Measurements from ENCODE around the gene CRTC1.

CRTC1 gene

DNA sequence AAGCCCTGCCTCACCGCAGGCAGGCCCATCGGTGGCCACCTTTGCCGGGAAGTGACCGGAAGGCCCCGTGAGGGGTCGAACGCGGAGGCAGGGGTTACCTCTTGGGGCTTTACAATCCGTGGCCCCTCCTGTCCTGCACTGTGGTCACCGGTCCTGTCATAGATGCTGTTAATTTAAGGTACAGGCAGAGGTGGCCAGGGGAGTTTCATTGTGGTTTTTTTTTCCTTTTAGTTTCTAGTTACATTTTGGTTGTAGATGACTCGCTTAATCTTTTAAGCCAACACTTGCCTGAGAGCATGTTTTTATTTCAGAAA is 94.6 kb downstream of the CRTC1 start:
- DNase-seq (ENCODE audit: extremely low spot score, insufficient read length, low read depth) (no peak), FAIRE-seq (no peak)

DNA sequence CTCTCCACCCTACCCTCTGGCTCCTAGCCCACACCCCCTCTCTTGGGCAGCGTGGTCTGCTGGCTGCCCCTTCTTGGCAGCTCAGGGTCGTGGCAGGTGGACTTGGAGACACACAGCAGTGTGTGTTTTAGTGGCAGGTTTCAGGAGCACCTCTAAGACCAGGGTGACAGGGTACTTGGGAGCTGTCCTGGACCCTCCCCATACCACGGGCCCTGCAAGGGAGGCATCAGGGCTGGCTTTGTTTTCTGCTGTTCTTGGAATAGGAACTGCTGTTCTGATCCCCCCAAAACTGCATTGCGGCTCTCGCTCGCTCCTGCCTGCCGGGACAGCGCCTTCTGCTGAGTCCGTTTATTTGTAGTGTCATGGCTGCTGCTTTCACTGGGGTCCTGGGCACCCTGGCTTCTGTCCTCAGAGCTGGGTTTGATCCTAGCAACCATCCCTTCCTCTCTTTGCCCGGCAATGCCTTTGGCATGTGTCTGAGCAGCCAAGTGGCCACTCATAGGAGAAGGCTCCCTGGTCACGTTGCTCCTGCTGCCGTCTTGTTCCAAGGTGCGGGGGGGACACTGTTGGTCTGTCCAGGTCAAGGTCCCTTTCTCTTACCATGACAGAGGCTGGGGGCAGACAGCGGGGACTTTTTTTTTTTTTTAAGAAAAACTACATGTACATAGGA is 95.5 kb downstream of the CRTC1 start:
- DNase-seq (ENCODE audit: extremely low spot score, insufficient read length, low read depth) (no peak), FAIRE-seq (no peak)

DNA sequence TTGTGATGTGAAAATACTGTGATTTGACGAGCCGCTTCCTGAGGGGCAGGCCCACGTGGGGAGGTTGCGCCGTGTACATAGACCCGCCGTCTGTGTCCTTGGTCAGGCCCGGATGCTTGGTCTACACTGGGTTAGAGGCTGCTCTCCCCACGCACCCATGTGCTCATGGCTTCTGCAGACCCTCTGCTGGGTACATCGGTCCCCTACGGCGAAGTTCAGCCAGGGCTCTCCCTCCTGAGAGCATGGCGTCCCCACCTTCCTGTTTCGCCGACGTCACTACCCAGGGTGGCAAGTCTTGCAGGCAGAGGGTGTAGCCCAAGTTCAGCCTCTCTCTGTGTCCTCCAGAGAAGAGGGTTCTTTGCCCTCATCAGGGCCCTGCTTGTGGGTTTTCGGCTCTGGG is 96.6 kb downstream of the CRTC1 start:
- FAIRE-seq = no peak
- no peak for DNase-seq (ENCODE audit: extremely low spot score, insufficient read length, low read depth)

DNA sequence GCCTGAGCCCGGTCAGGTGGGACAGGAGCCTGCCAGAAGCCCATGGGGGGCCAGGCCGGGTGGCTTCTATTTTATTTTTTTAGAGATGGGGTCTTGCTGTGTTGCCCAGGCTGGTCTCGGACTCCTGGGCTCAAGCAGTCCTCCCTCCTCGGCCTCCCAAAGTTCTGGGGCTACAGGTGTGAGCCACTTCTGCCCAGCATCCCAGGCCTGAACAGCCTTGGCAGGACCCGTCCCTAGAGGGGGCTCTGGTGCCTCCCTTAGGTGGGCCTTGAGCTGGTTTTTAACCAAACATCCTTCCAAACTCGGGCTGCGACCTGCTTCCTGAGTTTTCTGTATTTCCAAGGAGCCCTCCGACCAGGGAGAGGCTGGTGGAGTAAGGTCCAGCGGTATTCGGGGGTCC is 97.2 kb downstream of the CRTC1 start:
- DNase-seq (ENCODE audit: extremely low spot score, insufficient read length, low read depth) = no peak
- no peak for FAIRE-seq

DNA sequence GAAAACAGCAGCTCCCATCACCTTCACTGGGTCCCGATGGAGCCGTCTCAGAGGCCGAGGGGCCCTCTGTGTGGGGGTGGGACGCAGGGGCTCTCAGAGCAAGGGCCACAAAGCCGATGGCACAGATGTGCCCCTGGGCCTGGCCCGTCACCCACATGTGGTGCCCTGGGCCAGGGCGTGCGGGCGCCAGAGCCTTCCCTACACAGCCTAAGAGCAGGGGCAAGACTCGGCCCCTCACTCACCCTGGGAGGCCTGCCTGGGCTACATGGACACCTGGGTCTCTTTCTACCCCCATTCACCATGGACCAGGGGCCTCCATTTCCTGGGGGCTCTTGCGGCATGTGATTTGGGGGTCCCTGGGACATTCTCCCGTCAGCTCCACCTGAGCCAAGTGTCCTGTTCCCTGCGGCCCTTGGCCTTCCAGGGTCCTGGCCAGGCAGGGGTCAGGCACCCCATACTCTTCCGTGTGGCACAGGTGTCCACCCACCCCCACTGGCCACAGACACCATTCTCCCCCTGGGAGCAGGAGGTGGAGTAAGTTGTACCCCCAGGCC is 97.6 kb downstream of the CRTC1 start:
- FAIRE-seq (no peak), DNase-seq (ENCODE audit: extremely low spot score, insufficient read length, low read depth) (no peak)

- no peak for FAIRE-seq
These were observed 98.5 kb downstream of the CRTC1 start for GRCh38 chr19:18781885-18782527.

GRCh38 chr19:18782559-18783225 is 99.2 kb downstream of the CRTC1 start:
- DNase-seq (ENCODE audit: extremely low spot score, insufficient read length, low read depth) = no peak
- FAIRE-seq = no peak

More at GRCh38 chr19:18781885-18782527, 98.5 kb downstream of the CRTC1 start:
- DNase-seq (ENCODE audit: extremely low spot score, insufficient read length, low read depth) = no peak

GRCh38 chr19:18783958-18784785 is 100.7 kb downstream of the CRTC1 start:
- FAIRE-seq (no peak), DNase-seq (ENCODE audit: extremely low spot score, insufficient read length, low read depth) (no peak)

GRCh38 chr19:18784786-18785120 is 101.3 kb downstream of the CRTC1 start:
- no peak for DNase-seq (ENCODE audit: extremely low spot score, insufficient read length, low read depth)
- no peak for FAIRE-seq

DNA sequence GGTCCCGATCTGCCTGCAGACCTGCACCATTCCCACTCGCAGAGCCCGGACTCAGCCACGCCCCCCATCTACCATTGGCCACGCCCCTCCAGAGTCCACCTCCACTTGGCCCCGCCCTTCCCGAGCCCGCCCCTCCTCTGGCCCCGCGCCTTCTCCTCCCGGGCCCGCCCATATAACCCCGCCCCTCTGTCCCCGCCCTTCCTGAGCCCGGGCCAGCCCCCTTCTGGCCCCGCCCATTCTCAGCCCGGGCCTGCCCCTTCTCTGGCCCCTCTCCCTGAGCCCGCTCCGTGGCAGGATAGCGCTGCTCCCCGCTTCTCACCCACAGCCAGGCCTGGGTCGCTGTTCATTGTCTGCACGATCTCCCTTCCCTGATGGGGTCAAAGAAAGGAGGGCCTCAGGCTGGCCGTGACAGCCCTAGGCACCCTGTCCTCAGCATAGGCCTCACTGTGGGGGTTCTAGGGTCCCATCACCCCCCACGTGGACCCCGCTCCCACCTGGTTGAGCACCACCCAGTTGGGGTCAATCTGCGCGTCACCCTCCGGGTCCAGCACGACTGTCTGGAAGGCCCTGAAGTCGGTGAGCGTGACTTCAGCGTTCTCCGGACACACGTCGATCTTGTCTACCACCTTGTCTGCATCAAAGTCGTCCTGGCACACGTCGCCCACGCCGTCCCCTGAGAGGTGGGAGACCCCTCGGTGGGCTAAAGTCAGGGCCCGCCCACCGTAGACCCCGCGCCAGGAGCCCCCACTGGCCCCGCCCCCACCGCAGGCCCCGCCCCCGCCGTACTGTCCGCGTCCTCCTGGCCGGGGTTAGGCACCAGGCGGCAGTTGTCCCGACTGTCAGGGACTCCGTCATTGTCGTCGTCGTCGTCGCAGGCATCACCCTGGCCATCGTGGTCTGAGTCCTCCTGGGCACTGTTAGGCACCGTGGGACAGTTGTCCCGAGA is 102.0 kb downstream of the CRTC1 start:
- FAIRE-seq = peak; percentile 80
- peak; percentile 85 for DNase-seq (ENCODE audit: extremely low spot score, insufficient read length, low read depth)

DNA sequence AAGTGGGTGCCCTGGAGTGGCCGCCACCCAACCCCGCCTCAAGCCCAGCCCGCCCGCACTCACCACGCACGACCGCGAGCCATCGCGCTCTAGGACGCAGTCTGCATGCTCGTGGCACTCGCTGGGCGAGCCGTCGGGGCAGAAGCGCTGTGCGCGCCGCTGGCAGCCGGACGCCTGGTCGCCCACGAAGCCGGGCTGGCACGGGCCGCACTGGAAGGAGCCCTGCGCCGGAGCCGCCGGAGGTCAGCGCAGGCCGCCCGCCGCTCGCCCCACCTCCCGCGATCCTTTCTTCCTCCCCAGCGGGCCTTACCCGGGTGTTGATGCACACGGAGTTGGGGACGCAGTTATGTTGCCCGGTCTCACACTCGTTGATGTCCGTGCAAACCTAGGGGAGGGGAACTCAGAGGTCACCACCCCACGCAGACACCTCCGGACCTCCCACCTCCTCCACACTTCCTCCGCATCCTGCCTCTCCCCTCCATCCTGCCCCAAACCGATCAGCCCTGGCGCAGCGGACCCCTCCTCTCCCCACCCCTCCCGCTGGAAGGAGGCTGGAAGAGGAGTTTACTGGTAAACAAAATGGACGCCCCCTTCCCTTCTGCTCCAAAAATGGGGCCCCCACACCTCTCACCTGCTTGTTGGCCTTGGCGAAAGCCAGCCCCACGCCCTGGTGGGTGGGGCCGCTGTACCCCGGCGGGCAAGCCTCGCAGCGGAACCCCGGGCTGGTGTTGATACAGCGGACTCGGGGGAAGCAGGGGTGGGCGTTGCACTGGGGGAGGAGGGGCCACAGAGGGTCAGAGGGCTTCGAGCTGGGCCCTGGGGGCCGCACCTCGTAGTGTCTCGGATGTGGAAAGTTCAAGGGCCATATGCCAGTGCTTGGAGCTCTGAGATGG is 105.3 kb downstream of the CRTC1 start:
- FAIRE-seq = no peak

GRCh38 chr19:18789422-18789869 is 106.0 kb downstream of the CRTC1 start:
- no peak for FAIRE-seq
- DNase-seq (ENCODE audit: extremely low spot score, insufficient read length, low read depth) = no peak

More for the DNA sequence above, 105.3 kb downstream of the CRTC1 start:
- no peak for DNase-seq (ENCODE audit: extremely low spot score, insufficient read length, low read depth)

DNA sequence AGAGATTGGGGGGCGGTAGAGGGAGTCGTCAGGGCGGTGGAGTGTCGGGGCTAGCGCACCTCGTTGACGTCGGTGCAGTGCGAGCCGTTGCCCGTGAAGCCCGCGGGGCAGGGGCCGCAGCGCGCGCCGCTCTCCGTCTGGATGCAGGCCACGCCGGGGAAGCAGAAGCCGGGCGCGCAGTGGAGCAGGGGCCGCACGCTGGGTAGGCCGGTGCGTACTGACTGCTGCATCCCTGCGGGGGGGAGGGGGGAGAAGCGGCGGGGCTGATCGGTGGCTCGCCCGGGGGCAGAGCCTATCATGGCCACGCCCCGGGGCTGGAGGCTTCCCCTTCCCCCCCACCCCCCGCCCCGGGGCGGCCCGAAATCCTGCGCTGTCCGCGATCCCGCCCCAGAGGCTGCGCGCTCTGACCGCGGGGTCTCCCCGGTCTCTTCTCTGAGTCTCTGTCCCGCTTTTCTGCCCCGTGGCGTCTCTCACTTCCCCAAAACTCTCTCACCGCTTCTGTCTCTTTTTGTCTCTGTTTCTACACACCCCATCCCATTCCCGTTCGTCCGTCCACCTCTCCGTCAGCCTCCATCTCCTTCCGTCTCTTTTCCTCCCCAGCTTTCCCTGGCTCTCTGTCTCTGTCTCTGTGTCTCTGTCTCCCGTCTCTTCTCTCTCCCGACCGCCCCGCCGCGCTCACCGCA is 106.5 kb downstream of the CRTC1 start:
- no peak for FAIRE-seq
- DNase-seq (ENCODE audit: extremely low spot score, insufficient read length, low read depth) = no peak

DNA sequence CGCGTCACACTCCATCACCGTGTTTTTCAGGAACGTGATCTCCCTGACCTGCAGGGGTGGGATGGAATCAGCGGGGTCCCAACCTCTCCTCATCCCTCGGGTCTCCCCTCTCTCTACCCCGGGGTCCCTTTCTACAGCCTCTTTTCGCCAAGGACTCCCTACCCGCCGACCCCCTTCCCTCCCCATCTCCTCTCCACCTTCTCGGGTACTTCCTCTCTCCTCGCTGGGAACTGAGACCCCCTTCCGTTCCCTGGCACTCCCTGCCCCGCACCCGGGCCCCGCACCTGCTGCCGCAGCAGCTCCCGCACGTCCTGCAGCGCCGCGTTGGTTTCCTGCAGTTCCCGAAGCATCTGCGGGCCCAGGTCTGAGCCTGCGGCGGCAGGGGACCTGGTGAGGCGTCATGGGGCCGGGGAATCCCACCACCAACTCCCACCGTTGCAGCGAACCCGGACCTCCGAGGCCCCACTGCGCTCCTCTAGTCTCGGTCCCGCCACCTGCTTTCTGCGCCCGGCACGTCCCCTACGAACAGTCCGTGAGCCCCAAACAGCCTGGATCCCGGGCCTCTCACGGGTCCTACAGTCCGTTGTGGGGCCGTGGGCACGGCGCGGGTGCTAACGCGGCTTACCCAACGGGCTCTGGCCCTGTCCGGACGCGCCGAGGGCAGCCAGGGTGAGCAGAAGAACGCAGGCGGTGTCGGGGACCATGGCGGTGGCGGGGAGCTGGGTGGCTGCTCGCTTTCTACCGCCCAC is 107.3 kb downstream of the CRTC1 start, which contains the start of gene COMP:
TSS of gene COMP (minus strand) at position 740 of the 749 bp plus-strand sequence. CDS start at position 704, 36 bp downstream.
- FAIRE-seq = no peak
- no peak for DNase-seq (ENCODE audit: extremely low spot score, insufficient read length, low read depth)

- FAIRE-seq (no peak), DNase-seq (ENCODE audit: extremely low spot score, insufficient read length, low read depth) (no peak)
These were observed 107.8 kb downstream of the CRTC1 start for GRCh38 chr19:18791315-18791678.

DNA sequence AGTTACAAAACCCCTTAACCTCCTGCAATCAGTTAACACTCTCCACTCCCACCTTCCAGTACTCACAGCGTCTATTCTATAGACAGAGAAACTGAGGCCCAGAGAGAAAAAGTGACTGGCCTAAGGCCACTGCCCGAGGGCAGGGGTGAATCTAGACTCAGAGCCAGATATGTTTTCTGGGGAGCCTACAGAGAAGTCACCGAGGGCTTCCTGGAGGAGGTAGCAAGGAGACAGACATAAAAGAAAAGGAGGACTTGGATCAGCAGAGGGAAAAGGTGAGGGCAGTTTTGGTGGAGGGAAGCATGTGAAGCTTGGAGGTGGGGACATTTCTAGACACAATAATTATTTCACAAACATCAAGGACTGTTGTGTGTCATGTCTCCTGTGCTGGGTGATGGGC is 109.2 kb downstream of the CRTC1 start:
- no peak for FAIRE-seq
- no peak for DNase-seq (ENCODE audit: extremely low spot score, insufficient read length, low read depth)

Data from GM18507 (cell line).